ENCODE data around the gene PLXNC1.

- TF ChIP-seq, protein P1, sequence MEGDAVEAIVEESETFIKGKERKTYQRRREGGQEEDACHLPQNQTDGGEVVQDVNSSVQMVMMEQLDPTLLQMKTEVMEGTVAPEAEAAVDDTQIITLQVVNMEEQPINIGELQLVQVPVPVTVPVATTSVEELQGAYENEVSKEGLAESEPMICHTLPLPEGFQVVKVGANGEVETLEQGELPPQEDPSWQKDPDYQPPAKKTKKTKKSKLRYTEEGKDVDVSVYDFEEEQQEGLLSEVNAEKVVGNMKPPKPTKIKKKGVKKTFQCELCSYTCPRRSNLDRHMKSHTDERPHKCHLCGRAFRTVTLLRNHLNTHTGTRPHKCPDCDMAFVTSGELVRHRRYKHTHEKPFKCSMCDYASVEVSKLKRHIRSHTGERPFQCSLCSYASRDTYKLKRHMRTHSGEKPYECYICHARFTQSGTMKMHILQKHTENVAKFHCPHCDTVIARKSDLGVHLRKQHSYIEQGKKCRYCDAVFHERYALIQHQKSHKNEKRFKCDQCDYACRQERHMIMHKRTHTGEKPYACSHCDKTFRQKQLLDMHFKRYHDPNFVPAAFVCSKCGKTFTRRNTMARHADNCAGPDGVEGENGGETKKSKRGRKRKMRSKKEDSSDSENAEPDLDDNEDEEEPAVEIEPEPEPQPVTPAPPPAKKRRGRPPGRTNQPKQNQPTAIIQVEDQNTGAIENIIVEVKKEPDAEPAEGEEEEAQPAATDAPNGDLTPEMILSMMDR (conservative IDR thresholded peaks at IDR 0.05 in 1 of 2, IDR thresholded peaks at IDR 0.05 in 1 of 2; ENCODE audit: extremely low read depth in 1 of 2, insufficient read depth in 1 of 2, low read depth in 1 of 2, low read length in 2 of 2), result no peak
- no peak for TF ChIP-seq EZH2 (IDR thresholded peaks at IDR 0.05; ENCODE audit: borderline replicate concordance, low read length)
These were observed 164.0 kb downstream of the PLXNC1 start for GRCh38 chr12:94312378-94312777.

Data from mammary epithelial cell (primary cell).